GM19372 (cell line): ENCODE data around the gene SIGLEC9.
A peak's percentile ranks its signal among the peaks of the same experiment; 100 is the strongest.

Experiments used
- ATAC-seq: cut with Tn5 transposase; IDR thresholded peaks from one replicate; pipeline ENCODE4 v1.9.1; 2021; ENCODE audit warnings: mild to moderate bottlenecking, low read depth, moderate library complexity; ENCODE audit not compliant: unreplicated experiment

SIGLEC9 gene

DNA sequence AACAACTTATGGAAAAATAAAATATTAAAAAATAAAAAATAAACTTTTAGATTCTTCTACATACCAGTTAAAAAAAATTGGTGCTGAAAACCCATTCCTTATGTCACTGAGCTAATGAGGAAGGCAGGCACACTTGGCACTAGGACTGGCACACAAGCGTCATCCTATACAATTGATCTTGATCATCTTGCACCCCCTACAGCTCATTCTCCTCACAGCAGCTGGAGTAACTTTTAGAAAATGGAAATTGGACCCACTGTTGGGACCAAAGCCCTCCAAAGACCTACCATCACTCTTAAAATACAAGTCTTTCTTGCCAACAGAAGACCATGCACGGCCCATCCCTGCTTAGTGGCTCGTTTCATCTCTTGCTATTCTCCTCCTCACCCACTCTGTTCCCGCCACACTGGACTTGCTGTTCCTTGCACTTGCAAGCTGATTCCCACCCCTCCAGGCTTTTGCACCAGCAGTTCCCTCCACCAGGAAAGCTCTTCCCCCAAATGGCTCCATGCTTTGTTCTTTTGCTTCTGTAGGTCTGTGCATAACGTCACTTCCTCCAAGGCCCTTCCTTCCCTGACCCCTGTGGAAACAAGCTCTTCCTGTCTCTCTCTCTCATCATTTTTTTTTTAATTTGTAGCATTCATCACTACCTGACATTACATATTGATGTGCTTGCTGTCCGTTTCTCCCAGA is 28.1 kb upstream of the SIGLEC9 start:
- no peak for ATAC-seq

- no peak for ATAC-seq
Observed at GRCh38 chr19:51097166-51097738, 27.5 kb upstream of the SIGLEC9 start.

DNA sequence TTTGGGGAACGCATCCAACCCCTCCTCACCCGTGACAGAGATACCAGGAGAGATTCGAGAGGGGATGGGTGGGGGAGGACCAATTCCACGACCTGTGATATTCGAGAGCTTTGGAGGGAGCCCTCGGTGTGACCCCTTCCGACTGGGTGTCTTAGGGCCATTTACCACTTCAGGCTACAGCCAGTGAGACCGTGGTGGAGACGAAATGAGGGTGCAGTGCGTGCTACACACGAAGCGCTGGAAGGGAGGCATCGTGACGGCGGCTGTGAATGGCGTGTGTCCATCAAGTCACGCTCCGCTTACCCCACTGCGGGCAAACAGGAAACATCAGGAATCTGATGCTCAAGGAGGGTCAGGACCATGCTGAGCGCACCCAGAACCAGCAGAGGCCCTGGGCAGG is 26.9 kb upstream of the SIGLEC9 start:
- ATAC-seq, result no peak

DNA sequence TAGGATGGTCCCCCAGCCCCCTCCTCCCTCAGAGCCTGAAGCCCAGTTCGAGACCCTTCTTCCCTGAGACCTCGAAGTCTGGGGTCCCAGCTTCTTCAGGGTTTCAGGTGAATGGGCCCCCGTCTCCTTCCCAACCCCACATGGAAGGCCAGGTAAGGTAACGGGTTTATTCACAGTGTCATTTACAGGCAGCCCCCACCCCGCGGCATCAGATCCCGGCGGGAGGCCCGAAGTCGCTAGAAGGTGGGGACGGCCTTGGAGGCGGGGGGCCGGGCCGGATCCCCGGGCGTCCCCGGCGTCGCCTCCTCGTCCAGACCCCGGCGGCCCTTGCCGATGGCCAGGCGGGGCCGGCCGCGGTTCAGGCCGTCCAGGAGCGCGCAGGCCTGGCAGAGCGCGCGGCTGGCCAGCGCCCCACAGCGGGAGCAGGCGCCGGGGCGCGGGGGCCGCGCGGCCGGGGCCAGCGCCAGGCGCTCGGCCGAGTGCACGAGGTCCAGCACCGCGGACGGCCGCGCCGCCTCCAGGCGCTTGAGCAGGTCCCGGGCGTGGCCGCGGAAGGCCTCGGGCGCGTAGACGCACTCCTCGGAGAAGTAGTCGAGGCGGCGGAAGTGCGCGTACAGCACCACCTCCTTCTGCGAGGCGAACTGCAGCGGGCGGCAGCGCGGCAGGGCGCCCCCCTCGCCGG is 26.2 kb upstream of the SIGLEC9 start:
- ATAC-seq, result no peak

GRCh38 chr19:51099047-51099382 is 25.7 kb upstream of the SIGLEC9 start:
- ATAC-seq, result no peak

- ATAC-seq, result no peak
Observed at GRCh38 chr19:51100601-51101000, 24.1 kb upstream of the SIGLEC9 start.

DNA sequence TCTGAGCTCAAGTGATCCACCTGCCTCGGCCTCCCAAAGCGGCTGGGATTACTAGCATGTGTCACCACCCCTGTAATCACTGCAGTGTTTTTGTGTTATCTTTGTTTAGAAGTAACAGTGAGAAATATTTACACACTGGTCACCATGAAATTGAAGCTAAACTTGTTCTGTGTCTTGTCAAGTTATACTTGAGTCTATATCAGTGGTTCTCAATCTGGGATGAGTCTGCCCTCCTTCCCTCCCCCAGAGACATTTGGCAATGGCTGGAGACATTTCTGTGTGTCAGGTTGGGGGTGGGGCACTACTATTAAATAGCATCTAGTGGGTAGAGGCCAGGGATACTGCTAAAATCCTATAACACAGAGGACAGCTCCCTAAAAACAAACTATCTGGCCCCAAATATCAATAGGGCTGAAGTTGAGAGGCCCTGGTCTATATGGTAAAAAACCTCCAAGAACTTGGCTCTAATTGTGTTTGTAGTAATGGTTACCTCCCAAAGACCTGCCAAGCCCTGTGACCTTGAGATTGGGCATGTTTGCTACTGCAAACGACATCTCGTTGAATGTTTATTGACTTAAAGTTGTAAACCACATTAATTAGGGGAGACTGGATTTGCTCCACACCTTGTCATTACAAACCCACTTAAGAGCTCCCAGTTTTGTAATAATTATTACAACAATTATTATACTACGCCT is 23.4 kb upstream of the SIGLEC9 start:
- no peak for ATAC-seq

GRCh38 chr19:51102991-51103390 is 21.7 kb upstream of the SIGLEC9 start:
- no peak for ATAC-seq

GRCh38 chr19:51103926-51104341 is 20.8 kb upstream of the SIGLEC9 start:
- no peak for ATAC-seq

DNA sequence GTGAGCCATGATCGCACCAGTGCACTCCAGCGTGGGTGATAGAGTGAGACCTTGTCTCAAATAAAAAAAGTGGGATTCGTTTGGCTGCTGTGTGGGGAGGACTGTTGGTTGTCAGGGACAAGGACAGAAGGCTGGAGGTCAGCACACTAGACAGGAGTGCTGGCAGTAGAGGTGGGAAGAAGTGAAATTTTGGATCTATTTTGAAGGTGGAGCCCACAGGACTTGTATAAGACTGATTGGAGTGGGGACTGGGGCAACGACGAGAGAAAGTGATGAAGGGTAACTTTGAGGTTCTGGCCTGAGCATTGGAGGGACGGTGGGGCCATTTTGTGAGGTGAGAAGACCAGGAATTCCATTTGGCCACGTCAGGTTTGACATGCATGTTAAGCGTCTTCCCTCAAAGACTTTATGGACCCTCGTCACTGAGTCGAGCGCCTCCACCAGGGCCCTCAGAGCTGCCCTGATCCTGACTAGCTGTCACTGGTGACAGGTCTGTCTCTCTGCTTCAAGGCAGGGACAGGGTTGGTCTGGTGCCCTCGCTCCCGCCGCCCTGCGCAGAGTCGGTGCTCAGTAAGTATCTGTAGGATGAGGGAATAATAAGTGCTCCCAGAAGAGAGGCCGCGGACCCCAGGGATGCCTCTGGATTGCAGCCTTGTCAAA is 17.2 kb upstream of the SIGLEC9 start:
- ATAC-seq, result no peak

DNA sequence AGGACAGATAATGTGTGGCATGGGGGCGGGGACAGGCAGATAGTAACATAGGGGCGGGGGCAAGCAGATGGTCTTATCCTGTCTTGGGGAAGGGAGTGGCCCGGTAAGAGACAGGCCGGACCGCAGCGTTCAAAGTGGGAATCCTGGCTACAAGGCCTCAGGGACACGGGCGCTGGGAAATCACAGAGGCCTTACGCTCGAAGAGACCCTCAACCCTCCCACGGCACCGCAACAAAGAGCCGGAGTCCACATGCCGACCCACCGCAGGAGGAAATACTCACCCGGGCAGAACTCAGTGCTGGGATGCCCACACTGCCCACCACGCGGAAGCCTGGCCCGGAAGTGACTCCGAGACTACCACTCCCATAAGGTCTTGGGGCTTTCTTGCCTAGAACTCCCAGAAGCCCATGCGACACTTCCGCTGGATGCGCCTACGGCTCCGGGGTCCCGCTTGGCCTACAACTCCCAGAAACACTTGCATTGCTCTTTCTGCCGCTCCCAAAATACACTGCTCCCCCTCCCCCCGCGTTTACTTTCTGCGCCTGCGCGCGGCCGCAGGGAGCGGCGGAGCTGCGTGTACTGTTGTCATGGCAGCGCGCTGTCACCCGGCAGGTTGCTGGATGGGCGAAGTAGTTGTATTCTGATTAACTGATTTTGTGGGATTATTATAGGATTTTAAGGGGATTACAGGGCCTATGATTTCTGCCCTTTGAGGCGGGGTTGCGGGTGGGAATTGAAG is 16.5 kb upstream of the SIGLEC9 start, which contains the start of gene CTU1:
Gene CTU1 (minus strand): TSS at position 344 of the 739 bp plus-strand sequence. CDS start 3,840 bp downstream, outside the sequence.
- peak; percentile 97 for ATAC-seq

GRCh38 chr19:51108805-51109146 is 15.9 kb upstream of the SIGLEC9 start:
- ATAC-seq, result peak; percentile 42

DNA sequence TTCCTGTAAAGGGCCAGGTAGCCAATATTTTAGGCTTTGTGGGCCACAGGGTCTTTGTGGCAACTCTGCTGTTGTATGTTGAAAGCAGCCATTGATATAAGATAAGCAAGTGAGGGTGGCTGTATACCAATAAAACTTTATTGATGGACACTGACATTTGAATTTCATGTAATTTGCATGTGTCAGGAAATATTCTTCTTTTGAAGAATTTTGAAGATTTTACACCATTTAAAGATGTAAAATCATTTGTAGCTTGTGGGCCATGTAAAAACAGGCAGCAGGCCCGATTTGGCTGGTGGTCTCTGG is 14.1 kb upstream of the SIGLEC9 start:
- no peak for ATAC-seq

GRCh38 chr19:51111606-51112005 is 13.1 kb upstream of the SIGLEC9 start:
- ATAC-seq, result no peak

GRCh38 chr19:51114087-51114729 is 10.5 kb upstream of the SIGLEC9 start:
- no peak for ATAC-seq

DNA sequence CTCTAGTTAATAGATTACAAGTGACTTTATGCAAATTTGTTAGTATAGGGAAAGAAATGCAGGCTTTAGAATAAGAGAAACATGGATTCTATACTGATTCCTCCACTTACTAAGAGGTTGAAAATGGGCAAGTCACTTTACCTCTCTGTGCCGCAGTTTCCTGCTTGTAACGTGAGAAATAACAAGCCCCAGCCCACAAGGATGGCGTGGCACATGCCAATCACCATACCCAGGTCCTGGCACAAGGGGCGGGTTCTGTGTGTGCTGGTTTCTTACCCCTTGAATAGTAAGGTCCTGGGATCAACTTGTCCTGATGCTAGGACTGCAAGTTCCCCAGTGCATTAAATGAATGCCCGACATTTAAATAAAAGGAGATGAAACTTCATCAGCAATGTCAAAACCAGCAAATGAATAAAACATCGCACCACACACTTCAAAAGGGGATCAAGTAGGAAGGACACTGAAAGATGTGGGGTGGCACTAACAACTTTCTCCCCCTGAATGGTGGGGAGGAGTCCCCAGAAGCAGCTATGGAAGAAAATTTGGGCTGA is 7.9 kb upstream of the SIGLEC9 start:
- no peak for ATAC-seq

DNA sequence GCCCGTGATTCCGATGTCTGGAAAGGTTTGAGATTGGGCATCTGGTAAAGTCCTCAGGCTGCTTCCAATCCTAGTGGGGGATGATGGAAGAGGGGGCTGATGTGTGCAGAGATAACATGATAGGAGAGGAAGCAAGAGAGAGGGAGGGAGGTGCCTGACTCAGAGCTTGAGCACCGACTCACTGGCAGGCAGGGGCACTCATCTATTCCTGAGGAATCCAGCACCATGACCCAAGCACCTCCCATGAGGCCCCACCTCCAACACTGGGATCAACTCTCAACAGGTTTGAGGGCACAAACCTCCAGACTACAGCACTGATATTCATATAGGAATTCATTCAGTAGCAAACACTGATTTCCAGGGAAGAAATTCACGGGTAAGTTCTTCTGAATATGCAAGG is 5.6 kb upstream of the SIGLEC9 start:
- ATAC-seq, result no peak

DNA sequence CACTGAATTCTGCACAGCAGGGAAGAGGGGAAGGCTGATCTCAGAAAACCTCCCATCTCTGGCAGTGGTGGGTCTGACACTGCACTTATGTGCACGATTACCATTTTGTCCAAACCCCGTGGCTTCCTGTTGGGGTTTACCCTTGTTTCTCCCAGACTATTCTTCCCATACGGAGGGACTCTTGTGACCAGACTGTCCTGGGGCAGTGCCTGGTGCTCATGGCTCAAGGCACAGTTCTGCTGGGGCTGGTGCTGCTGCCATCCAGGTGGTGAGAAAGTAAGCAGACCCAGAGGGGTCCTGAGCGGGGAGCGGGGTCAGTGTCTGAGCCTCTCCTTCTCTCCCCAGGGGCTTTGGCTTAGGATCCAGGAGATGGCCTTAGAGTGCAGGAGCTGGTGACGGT is 5.1 kb upstream of the SIGLEC9 start:
- no peak for ATAC-seq

GRCh38 chr19:51120160-51120559 is 4.5 kb upstream of the SIGLEC9 start:
- ATAC-seq, result no peak

- ATAC-seq, result no peak
Observed at GRCh38 chr19:51121257-51121656, 3.4 kb upstream of the SIGLEC9 start.
